Psoas muscle (tissue), 8 donors: ENCODE results near the gene WNT7B. TPM values are rescaled to one million over a fixed set of nuclear protein-coding genes. Genes with fewer than 3 reads are reported as not detected.

ENCODE experiments used
- ATAC-seq, 4 donors: fragments of 200-7000 bp; cut with Tn5 transposase; one replicate each; pipeline ENCODE4 v1.9.1; 2020; ENCODE audit warnings: moderate library complexity in 3 of 4, mild to moderate bottlenecking in 2 of 4
- DNase-seq, 2 donors: peaks; one replicate each; pipeline ENCODE4 v3.0.0-alpha.2; 2020
- H3K27ac ChIP-seq: fragments of 200-600 bp; one replicate; pipeline ENCODE4 v1.8.0; 2022
- H3K27me3 ChIP-seq, 3 donors: fragments of 200-600 bp in 1 of 3; one replicate each; pipeline versions ENCODE4 v1.6.1 to v1.8.0; 2013 to 2022; ENCODE audit warnings: low read length in 2 of 3, mild to moderate bottlenecking in 2 of 3, moderate library complexity in 1 of 3; ENCODE audit not compliant: insufficient read depth in 3 of 3
- H3K36me3 ChIP-seq, 2 donors: fragments of 200-600 bp in 1 of 2; one replicate each; pipeline versions ENCODE4 v1.6.1 to v1.8.0; 2013 to 2022; ENCODE audit warnings: low read depth in 1 of 2, mild to moderate bottlenecking in 1 of 2, moderate library complexity in 1 of 2; ENCODE audit not compliant: insufficient read depth in 1 of 2
- H3K4me1 ChIP-seq: fragments of 200-600 bp; one replicate; pipeline ENCODE4 v1.8.0; 2022
- H3K4me3 ChIP-seq: fragments of 200-600 bp; one replicate; pipeline ENCODE4 v1.8.0; 2022; ENCODE audit warnings: mild to moderate bottlenecking
- H3K9me3 ChIP-seq: fragments of 200-600 bp; one replicate; pipeline ENCODE4 v1.8.0; 2022
- WGBS, 3 donors: extraction: QIAGEN DNeasy Blood & Tissue Kit; methylation state at CpG; one replicate each; pipeline versions ENCODE4 v1.1.6 to v1.1.7; 2013; 5-methylcytosine and 5-hydroxymethylcytosine counted together
- intact Hi-C, 2 donors: fragments of 100-400 bp; cut with DNase I; formaldehyde crosslinking; loops; one replicate each; pipeline versions ENCODE4 v1.11.0 to v1.14.2; 2022
- polyA plus RNA-seq, 3 donors: library from polyadenylated mRNA; stranded (reverse); fragments of 200-250 nt; gene quantifications; one replicate each; pipeline ENCODE4 v1.2.3, GENCODE V29; 2013
- total RNA-seq, 4 donors: library from RNA; stranded (reverse); fragmentation: NEBNext Ultra II Directional in 2 of 4; extraction: Animal tissue kit (Norgen Biotek cat#: 25700) in 2 of 4; gene quantifications; one replicate each; pipeline versions ENCODE4 v1.2.1 to v1.2.4, GENCODE V29; 2021 to 2023
- TF ChIP-seq, protein P1 (sequence below): fragments of 200-600 bp; IDR thresholded peaks from one replicate; pipeline ENCODE4 v1.8.0; 2022; ENCODE audit warnings: antibody characterized with exemption
- donor health status: healthy with polysubstance abuse.
- donor health status: DM: no; HTN: no; CAD: no; lungs with moderate emphysema.
- donor health status: Bipolar disorder and iron deficiency.
- donor health status: healthy.
- donor health status: DM: yes; HTN: yes; CAD: no.
- donor health status: DM: no; HTN: no; CAD: no.
- donor health status: DM: no; HTN: no; CAD: no.
- donor health status: DM: yes; HTN: yes; CAD: no.

WNT7B gene
- total and polyA plus RNA-seq, 7 donors = 0.05 TPM; not detected in 6

DNA sequence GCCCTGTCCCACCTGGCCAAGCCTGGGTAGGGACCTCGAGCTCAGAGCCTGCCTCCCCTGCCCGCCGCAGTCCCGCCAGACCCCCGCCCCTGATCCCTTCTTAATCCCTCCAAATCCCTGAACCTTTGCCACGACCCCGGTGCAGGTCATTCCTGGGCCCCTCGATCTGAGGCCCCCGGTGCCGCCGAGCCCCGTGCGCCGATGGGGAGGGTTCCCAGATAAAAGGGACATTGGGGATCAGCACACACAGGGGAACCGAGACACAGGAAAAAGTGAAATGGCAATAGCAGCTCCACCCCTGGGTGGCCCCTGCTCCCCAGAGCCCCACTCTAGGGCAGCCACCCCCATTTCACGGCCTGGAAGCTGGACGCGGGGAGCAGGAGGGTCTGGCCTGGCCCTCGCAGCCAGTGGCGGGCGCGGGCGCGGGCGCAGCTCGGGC is 1.3 kb upstream of the WNT7B start:
- WGBS, 3 donors = 2 to 3% (median 2%) methylated on average over 21 to 26 of the region's 26 CpGs
- TF ChIP-seq, protein P1, sequence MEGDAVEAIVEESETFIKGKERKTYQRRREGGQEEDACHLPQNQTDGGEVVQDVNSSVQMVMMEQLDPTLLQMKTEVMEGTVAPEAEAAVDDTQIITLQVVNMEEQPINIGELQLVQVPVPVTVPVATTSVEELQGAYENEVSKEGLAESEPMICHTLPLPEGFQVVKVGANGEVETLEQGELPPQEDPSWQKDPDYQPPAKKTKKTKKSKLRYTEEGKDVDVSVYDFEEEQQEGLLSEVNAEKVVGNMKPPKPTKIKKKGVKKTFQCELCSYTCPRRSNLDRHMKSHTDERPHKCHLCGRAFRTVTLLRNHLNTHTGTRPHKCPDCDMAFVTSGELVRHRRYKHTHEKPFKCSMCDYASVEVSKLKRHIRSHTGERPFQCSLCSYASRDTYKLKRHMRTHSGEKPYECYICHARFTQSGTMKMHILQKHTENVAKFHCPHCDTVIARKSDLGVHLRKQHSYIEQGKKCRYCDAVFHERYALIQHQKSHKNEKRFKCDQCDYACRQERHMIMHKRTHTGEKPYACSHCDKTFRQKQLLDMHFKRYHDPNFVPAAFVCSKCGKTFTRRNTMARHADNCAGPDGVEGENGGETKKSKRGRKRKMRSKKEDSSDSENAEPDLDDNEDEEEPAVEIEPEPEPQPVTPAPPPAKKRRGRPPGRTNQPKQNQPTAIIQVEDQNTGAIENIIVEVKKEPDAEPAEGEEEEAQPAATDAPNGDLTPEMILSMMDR = no peak
- peaks cover 6% of the 10 kb centered on the region for H3K4me1 ChIP-seq
- H3K9me3 ChIP-seq = no peaks in the 10 kb centered on the region
- ATAC-seq = no peak
- no peak overlapping the region for H3K27ac ChIP-seq
- DNase-seq = no peak
- peaks cover 0 to 47% (median 31%) of the 10 kb centered on the region in 3 donors for H3K27me3 ChIP-seq
- peak overlapping the region; percentile 71 for H3K4me3 ChIP-seq
- intact Hi-C loops = no loop called here
- no peaks in the 10 kb centered on the region for H3K36me3 ChIP-seq

- H3K9me3 ChIP-seq = no peaks in the 10 kb centered on the region
- H3K27me3 ChIP-seq = peaks cover 0 to 52% (median 33%) of the 10 kb centered on the region in 3 donors
- H3K36me3 ChIP-seq = no peaks in the 10 kb centered on the region
- no peak overlapping the region for H3K27ac ChIP-seq
- WGBS, 3 donors = 2 to 4% (median 4%) methylated on average over 29 of the region's 29 CpGs
- H3K4me1 ChIP-seq = peaks cover 6% of the 10 kb centered on the region
- no peak for DNase-seq
- ATAC-seq = no peak
- TF ChIP-seq, protein P1 = no peak
- no peak overlapping the region for H3K4me3 ChIP-seq
- intact Hi-C loops = no loop called here
Measured at GRCh38 chr22:45977551-45978274, 751 bp upstream of the WNT7B start.

DNA sequence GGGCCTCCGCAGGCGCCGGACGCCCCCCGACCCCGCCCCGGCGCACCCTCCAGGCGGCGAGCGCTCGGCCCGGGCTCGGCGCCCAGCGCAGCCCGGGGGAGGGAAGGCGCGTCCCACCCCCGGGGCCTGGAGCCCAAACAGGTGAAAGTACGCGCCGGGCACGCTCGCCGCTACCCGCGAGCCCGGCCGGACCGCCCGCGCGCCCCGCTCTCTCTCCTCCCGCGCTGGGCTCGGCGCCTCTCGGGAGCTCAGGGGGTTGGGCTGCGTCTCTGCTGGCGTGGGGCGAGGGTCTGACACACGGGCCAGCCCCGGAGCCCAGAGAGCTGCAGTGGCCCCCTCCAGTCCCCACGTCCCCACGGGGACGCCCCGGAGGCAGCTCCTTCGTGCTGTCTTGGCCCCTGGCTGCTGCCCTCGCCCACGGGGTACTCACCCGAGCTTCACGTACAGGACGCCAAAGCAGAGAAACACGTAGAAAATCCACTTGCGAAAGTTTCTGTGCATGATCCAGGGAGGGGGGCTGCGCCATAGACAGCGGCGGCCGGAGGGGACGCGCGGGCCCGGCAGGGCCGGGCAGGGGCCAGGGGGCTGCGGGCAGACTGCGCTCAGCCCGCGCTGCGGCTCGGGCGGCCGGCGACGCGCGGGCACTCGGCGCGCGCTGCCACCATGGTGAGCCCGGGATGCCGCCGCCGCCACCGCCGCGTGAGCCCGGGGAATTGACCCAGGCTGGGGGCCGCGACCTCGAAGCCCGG is 534 bp downstream of the WNT7B start:
- 0 to 1% (median 0%) methylated on average over 46 to 86 of the region's 94 CpGs for WGBS, 3 donors
- Histone ChIP-seq H3K9me3 (no peaks in the 10 kb centered on the region), H3K36me3 (no peaks in the 10 kb centered on the region), H3K4me3 (peak overlapping the region; percentile 41), H3K27me3 (peaks cover 0 to 65% (median 34%) of the 10 kb centered on the region in 3 donors), H3K27ac (no peak overlapping the region), H3K4me1 (peaks cover 11% of the 10 kb centered on the region)
- no peak for ATAC-seq
- intact Hi-C loops = no loop called here
- TF ChIP-seq, protein P1 = no peak
- DNase-seq = no peak

GRCh38 chr22:45975164-45976161 is 1.5 kb downstream of the WNT7B start:
- no peak for ATAC-seq
- Histone ChIP-seq H3K9me3 (no peaks in the 10 kb centered on the region), H3K4me3 (no peak overlapping the region), H3K27me3 (peaks cover 0 to 75% (median 40%) of the 10 kb centered on the region in 3 donors), H3K4me1 (peaks cover 13% of the 10 kb centered on the region), H3K27ac (no peak overlapping the region), H3K36me3 (no peaks in the 10 kb centered on the region)
- intact Hi-C loops = no loop called here
- TF ChIP-seq, protein P1 = no peak
- DNase-seq = no peak
- WGBS, 3 donors = 4 to 9% (median 4%) methylated on average over 28 to 80 of the region's 80 CpGs
